Measurements from ENCODE around the gene GDF10.

Gene GDF10

DNA sequence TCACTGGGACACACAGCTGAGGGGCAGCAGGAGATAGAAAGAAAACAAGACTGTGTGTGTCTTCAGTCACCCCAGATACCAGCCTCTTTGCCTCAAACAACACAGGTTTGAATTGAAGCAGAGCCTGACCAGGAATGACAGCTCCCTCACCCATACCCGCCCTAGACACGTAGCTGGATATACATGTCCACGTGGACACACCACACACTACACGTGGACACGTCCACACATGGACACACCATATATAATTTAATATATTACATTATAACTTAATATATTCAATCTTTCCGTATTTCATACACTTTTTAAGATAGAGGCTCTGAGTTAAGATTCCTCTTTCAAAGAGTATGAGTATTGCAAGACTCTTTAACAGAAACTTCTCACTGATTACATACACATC is 33.5 kb downstream of the GDF10 start:
- TF ChIP-seq, protein P1, sequence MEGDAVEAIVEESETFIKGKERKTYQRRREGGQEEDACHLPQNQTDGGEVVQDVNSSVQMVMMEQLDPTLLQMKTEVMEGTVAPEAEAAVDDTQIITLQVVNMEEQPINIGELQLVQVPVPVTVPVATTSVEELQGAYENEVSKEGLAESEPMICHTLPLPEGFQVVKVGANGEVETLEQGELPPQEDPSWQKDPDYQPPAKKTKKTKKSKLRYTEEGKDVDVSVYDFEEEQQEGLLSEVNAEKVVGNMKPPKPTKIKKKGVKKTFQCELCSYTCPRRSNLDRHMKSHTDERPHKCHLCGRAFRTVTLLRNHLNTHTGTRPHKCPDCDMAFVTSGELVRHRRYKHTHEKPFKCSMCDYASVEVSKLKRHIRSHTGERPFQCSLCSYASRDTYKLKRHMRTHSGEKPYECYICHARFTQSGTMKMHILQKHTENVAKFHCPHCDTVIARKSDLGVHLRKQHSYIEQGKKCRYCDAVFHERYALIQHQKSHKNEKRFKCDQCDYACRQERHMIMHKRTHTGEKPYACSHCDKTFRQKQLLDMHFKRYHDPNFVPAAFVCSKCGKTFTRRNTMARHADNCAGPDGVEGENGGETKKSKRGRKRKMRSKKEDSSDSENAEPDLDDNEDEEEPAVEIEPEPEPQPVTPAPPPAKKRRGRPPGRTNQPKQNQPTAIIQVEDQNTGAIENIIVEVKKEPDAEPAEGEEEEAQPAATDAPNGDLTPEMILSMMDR (IDR thresholded peaks at IDR 0.05; ENCODE audit: low read depth, low read length), result no peak

DNA sequence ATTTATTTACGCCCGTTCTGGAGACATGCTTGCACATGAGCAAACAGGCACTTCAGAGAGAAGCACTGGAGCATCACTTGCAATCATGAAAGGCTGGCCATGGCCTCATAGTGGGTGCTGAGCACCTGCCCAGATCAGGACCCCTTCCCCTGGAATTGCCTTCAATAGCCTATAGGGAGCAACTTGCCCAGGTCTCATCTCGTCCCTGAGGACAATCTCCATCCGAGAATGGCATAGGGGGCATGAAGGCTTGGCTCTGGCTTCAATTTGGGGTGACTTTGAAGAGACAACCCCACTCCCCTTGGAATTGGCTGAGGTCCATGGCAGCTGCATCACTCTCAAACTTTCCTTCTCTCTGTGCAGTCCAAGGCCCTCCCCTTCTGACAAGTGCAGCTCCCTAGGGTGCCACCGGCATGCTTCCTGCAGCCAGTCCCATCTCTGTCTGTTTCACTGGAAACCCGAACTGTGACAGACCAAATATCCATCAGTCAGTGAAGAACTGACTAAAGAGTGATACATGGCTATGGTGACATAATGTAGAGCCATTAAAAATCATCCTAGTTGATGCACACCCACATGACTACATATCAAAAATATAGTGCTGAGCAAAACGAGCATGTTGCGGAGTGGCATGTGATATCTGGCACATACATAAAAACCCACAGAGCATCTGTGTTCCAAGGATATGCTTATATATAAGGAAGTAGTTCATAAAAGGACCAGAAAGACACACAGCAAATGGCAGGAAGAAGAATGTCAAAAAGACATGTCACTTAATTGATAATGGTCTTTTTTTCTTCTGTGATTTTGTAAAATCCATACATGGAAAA is 34.7 kb downstream of the GDF10 start:
- H3K4me3 ChIP-seq (ENCODE audit: low read depth, low read length), result no peak overlapping the region
- TF ChIP-seq, protein P1 (IDR thresholded peaks at IDR 0.05; ENCODE audit: low read depth, low read length), result no peak

More for the DNA sequence above, 33.5 kb downstream of the GDF10 start:
- no peak overlapping the region for H3K4me3 ChIP-seq (ENCODE audit: low read depth, low read length)

DNA sequence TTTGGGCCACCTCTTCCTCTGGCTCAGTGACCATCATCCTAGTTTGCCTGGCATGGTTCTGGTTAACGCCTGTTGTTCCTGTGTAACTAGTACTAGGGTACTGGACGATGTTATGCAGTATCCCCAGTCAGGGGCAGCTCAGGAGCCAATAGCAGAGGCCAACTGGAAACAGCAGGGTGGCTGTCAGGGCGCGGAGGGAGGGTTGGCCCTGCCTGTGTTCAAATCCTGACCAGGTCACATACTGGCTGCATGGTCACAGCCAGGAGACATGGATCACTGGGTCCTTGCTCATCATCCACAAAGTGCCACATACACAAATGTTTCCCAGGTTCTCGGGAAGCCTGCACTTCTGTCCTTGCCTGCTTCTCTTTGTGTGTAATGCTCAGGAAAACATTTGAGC is 35.9 kb downstream of the GDF10 start:
- TF ChIP-seq, protein P1 (IDR thresholded peaks at IDR 0.05; ENCODE audit: low read depth, low read length), result no peak
- H3K4me3 ChIP-seq (ENCODE audit: low read depth, low read length), result no peak overlapping the region

DNA sequence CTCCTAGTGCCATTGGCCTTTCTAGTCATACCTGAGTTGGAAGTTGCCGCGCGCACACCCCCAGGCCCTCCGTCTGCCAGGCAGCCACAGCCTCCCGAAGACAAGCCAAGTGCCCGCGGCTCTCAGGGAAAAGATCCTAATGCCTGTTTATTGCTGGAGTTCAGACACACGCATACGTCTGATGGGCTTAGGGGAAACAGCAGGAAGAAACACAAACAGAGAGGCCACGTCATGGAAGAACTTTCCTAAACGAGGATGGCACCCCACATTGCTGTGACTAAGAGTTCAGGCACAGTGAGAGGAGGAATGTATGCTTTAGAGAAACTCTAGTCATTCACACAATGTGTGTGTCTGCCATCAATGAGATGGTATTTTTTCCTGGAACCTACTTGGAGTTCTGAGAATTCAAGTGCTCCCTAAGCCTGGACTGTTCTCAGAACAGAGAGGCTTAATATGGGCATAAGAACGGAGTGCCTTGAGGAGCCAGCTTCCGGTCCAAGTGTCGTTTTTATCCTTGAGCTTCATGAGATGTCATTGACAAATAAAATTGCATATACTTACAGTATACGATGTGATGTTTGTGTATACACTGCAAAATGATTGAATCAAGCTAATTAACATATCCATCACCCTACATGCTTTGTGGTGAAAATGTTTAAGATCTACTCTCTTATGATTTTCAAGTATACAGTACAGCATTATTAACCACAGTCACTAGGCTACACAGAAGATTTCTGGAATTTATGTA is 36.6 kb downstream of the GDF10 start:
- TF ChIP-seq, protein P1 (IDR thresholded peaks at IDR 0.05; ENCODE audit: low read depth, low read length), result no peak
- no peak overlapping the region for H3K4me3 ChIP-seq (ENCODE audit: low read depth, low read length)

DNA sequence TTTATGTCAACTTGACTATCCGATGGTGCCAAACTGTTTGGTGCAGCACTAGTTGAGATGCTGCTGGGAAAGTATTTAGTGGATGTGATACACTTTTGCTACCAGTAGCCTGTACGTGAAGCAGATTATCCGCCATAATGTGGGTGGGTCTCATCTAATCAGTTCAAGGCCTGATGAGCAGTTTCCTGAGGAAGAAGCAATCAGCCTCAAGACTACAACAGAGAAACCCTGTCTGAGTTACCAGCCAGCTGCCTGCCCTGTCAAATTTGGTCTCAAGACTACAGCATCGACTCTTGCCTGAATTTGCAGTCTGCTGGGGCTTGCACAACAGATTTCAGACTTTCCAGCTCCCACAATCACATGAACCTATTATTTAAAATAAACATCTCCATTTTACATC is 37.3 kb downstream of the GDF10 start:
- TF ChIP-seq, protein P1 (IDR thresholded peaks at IDR 0.05; ENCODE audit: low read depth, low read length), result no peak
- no peak overlapping the region for H3K4me3 ChIP-seq (ENCODE audit: low read depth, low read length)

DNA sequence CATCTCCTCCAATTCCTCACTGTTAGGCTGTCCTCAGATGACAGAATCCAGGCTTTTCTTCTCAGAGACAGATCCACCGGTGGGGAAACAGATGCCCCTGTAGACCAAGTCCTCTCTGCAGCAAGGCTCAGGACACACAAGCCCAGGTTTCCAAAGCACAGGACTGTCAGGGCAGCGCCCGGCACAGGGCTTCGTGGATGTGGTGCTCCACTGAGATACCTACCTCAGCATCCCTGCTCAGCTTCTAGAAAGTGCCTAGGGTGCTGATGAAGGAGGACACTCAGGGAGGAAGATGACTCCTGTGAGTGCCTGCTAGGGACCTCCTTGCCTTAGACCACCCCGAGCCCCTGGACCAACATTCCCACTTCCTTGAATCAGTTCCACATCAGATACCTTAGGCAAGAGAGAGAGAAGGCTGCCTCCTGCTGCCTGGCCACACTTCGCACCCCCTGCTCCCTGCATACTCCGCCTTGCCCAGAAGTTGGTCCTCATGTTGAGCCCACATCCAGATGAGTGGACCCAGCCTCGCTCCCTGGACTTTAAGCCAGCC is 39.3 kb downstream of the GDF10 start:
- no peak overlapping the region for H3K4me3 ChIP-seq (ENCODE audit: low read depth, low read length)
- TF ChIP-seq, protein P1 (IDR thresholded peaks at IDR 0.05; ENCODE audit: low read depth, low read length), result no peak

All from WI38 (cell line).